ENCODE data around the gene EXOC8.

The EXOC8 gene

GRCh38 chr1:231318015-231318355, 19.7 kb downstream of the EXOC8 start:
- no peak for DNase-seq

DNA sequence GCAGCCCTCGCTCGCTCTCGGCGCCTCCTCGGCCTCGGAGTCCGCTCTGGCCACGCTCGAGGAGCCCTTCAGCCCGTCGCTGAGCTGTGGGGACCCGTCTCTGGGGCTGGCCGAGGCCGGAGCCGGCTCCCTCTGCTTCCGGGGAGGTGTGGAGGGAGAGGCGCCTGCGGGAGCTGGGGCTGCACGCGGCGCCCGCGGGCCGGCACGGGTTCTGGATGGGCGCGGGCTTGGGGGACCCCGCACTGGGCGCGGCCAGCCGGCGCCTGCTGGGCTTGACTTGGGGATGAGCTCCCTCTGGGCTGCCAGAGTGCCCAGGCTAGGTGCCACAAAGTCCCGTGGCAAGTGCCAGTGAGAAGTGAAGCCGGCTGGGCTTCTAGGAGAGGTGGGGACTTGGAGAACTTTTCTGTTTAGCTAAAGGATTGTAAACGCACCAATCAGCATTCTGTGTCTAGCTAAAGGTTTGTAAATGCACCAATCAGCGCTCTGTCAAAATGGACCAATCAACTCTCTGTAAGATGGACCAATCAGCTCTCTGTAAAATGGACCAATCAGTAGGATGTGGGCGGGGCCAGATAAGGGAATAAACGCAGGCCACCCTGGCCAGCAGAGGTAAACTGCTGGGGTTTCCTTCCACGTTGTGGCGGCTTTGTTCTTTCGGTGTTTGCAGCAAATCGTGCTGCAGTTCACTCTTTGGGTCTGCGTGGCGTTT, 20.2 kb downstream of the EXOC8 start:
- no peak for DNase-seq

GRCh38 chr1:231315887-231316286, 21.8 kb downstream of the EXOC8 start:
- no peak for DNase-seq

GRCh38 chr1:231313661-231314060, 24.0 kb downstream of the EXOC8 start:
- DNase-seq, result no peak

DNA sequence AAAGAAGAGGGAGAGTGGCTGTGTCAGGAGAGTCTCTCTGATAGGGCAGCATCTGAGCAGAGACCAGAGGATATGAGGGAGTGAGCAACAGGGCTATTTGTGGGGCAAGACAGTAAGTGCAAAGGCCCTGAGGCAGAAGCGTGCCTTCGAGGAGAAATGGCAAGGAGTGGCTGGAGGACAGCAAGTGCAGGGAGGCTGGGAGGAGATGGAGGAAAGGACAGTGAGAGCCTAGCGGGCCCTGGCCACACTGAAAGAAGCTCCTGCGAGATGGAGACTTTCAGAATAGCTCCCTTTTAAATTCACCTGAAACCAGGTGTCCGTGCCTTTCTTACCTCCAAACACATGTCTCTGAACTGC, 25.2 kb downstream of the EXOC8 start:
- no peak for DNase-seq

DNA sequence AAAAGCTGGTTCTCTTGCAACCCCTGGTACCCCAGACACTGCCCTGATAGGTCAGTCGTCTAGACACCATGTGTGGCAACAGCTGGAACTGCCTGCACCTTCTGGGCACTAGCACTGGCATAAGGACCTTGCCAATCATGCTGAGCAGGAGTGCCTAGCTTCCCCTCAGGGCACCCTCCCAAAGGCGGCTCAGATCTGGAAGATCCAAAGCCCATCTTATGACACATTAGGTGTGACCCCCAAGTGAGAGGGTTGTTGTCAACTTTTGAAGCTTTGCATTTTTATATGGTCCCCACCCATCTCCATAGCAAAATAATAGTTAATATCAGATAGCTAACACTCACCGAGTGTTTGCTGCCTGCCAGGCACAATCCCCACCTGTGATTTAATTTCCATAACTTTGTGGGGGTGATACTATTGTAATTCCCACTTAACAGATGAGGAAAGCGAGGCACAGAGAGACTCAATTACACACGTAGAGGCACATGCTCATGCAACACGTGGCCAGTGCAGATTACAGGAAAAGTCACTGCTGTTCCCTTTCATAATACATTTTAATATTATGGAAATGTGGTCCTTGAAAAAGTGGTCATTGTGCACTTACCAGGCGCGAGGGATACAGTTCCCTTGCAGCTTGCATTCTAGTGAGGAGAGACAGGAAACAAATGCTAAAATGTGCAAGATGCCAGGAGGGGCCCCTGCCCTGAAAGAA, 25.8 kb downstream of the EXOC8 start:
- DNase-seq, result no peak

DNA sequence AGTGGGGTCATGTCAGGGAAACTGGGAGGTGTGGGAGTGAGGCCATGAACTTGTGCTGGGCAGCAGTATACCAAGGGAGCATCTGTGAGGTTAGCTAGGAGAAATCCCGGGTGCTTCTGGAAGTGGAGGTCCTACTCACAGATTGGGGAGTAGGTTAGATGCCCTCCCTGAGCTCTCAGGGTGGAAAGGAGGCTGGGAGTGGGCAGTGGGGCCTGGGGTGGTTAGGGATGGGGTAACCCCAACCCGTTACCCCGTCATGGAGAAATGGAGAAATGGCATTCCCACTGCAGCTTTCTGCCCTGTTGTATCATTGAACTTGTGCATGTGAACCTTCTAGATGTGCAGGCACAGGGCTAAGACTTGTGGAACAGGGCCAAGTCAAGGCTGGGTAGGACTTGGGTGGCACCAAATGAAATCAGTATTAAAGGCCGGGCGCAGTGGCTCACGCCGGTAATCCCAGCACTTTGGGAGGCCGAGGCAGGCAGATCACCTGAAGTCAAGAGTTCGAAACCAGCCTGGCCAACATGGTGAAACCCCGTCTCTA, 27.2 kb downstream of the EXOC8 start:
- no peak for DNase-seq

GRCh38 chr1:231301990-231302389, 35.7 kb downstream of the EXOC8 start:
- DNase-seq, result no peak

GRCh38 chr1:231295938-231296337, 41.7 kb downstream of the EXOC8 start:
- no peak for DNase-seq

DNA sequence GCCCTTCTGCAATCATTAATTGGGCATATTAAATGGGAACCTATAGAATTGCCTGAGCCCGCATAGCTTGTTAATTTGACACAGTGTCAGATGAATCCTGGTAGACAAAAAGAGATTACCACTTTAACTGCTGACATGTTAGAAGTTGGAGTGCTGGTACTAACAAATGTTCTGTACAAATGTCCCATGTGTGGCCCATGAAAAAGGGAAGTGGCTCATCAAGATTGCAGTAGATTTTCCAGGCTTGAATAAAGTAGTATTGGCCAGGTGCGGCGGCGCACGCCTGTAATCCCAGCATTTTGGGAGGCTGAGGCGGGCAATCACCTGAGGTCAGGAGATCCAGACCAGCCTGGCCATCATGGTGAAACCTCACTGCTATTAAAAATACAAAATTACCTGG, 51.0 kb downstream of the EXOC8 start:
- DNase-seq, result no peak

DNA sequence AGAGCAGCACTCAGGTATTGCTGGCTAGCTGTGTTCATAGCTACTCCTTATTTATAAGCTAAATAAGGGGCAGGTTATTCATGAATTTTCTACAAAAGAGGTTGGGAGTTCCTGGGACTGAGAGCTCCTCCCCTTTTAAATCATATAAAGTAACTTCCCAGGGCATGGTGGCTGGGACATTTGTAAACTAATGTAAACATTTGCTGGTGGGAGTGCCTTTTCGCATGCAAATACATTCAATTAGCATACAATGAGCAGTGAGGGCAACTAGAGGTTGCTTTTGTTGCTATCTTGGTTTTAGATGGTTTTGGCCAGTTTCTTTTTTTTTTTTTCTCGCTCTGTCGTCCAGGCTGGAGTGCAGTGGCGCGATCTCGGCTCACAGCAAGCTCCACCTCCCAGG, 53.2 kb downstream of the EXOC8 start:
- DNase-seq, result no peak
